ENCODE results near the gene EDARADD. TPM values are rescaled to one million over a fixed set of nuclear protein-coding genes. Genes with fewer than 3 reads are reported as not detected.
A peak's percentile ranks its signal among the peaks of the same experiment; 100 is the strongest.

Gene EDARADD
- polyA plus RNA-seq, 1 donor (not counting 4 experiments of a cell fraction or from before 2014, with no cell fraction given) = 12.3 TPM

DNA sequence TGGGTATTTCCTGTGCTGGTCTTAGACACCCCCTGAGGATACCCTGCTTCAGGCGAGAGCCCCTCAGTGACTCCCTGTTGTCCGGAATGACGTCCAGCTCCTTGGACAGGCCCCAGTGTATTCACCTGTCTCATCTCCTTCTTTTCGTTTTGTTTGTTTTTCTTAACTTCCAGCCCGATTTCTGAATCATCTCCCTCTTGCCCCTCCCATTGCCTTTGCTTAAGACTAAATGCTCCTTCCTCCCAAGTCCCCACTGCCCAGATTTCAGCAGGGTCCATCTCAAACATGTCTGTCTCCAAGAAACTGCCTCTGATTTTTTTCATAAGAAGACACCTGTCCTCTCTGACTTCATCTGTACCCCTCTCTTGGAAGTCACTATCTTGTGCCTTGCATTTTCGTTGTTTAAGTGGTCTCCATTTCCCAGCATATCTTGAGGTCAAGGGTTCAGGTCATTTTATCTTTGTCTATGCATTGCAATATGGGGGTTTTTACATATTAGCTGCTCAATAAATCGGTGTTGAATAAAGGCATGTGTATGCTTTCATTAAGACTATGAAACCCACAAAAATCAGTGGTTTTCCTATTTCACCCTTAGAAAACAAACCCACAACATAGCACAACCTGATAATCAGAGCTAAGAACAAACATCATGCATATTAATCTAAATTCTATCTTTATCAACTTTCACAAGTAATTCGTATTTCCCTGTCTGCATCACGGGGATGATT lies 71.3 kb downstream of the EDARADD start:
- Histone ChIP-seq H3K4me1 (ENCODE audit: control insufficient read depth, extremely low read depth, insufficient read depth, low read length) (peaks cover 22% of the 10 kb centered on the region), H3K9me3 (ENCODE audit: control insufficient read depth, low read depth, low read length) (no peaks in the 10 kb centered on the region), H3K27me3 (ENCODE audit: control insufficient read depth, extremely low read depth, insufficient read depth, low read length) (no peaks in the 10 kb centered on the region), H4K20me1 (ENCODE audit: control insufficient read depth, extremely low read depth, insufficient read depth, low read length) (no peaks in the 10 kb centered on the region), H3K9ac (ENCODE audit: control insufficient read depth, extremely low read depth, insufficient read depth, low read length) (no peak overlapping the region), H3K4me3 (ENCODE audit: control insufficient read depth in 2 of 3, extremely low read depth in 1 of 3, insufficient read depth in 2 of 3, low read depth in 1 of 3, low read length in 3 of 3) (peak overlapping the region in 2 of 3 experiments; percentile 0), H3K27ac (ENCODE audit: control insufficient read depth, insufficient read depth, low read length) (peak overlapping the region; percentile 74), H3K36me3 (ENCODE audit: control insufficient read depth in 2 of 2, extremely low read depth in 1 of 2, insufficient read depth in 2 of 2, low read length in 2 of 2) (no peaks in the 10 kb centered on the region), H3K79me2 (ENCODE audit: control insufficient read depth, insufficient read depth, low read length) (no peaks in the 10 kb centered on the region), H2AFZ (ENCODE audit: control insufficient read depth, low read length) (no peak overlapping the region), H3K9me1 (ENCODE audit: control insufficient read depth, extremely low read depth, insufficient read depth, low read length) (no peaks in the 10 kb centered on the region), H3K4me2 (ENCODE audit: control insufficient read depth, extremely low read depth, insufficient read depth, low read depth, low read length) (peak overlapping the region; percentile 42)
- FAIRE-seq (peak; percentile 60), DNase-seq (ENCODE audit: low read depth, low spot score) (no peak)
- dilution Hi-C loops (cut with MboI; ENCODE audit: extremely low pct_ligation_motif_present, low sequenced_read_pairs) = no loop called here
- TF ChIP-seq, protein P1, sequence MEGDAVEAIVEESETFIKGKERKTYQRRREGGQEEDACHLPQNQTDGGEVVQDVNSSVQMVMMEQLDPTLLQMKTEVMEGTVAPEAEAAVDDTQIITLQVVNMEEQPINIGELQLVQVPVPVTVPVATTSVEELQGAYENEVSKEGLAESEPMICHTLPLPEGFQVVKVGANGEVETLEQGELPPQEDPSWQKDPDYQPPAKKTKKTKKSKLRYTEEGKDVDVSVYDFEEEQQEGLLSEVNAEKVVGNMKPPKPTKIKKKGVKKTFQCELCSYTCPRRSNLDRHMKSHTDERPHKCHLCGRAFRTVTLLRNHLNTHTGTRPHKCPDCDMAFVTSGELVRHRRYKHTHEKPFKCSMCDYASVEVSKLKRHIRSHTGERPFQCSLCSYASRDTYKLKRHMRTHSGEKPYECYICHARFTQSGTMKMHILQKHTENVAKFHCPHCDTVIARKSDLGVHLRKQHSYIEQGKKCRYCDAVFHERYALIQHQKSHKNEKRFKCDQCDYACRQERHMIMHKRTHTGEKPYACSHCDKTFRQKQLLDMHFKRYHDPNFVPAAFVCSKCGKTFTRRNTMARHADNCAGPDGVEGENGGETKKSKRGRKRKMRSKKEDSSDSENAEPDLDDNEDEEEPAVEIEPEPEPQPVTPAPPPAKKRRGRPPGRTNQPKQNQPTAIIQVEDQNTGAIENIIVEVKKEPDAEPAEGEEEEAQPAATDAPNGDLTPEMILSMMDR (optimal IDR thresholded peaks at IDR 0.05 in 1 of 3, IDR thresholded peaks at IDR 0.05 in 1 of 3, conservative IDR thresholded peaks at IDR 0.05 in 1 of 3; ENCODE audit: extremely low read depth in 1 of 3, insufficient read depth in 2 of 3, low read length in 3 of 3) = no peak
- TF ChIP-seq EZH2 (IDR thresholded peaks at IDR 0.05; ENCODE audit: low read length) = no peak

DNA sequence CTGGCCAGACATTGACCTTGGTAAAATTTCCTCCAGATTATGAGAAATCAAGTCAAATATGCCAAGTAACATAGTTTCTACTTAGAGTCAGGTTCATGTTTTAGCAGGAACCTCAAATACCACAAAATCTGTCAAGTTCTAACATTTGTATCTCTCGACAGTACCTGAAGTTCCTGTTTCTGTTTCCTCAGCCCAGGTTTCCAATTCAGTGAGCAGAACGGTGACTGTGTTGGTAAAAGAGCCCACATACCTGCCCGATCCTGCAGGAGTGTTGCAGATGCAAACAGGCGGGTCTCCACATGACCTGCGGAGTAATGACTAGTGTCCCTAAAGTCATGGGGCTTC lies 71.8 kb downstream of the EDARADD start:
- dilution Hi-C loops (cut with MboI; ENCODE audit: extremely low pct_ligation_motif_present, low sequenced_read_pairs) = no loop called here
- FAIRE-seq = peak; percentile 91

More for the DNA sequence above, 71.8 kb downstream of the EDARADD start:
- peak overlapping the region; percentile 42 for H3K4me2 ChIP-seq (ENCODE audit: control insufficient read depth, extremely low read depth, insufficient read depth, low read depth, low read length)
- H3K9me3 ChIP-seq (ENCODE audit: control insufficient read depth, low read depth, low read length) = no peaks in the 10 kb centered on the region
- peak overlapping the region; percentile 49 for H3K9ac ChIP-seq (ENCODE audit: control insufficient read depth, extremely low read depth, insufficient read depth, low read length)
- no peak overlapping the region for H2AFZ ChIP-seq (ENCODE audit: control insufficient read depth, low read length)
- DNase-seq (ENCODE audit: low read depth, low spot score) = peak; percentile 83
- no peaks in the 10 kb centered on the region for H4K20me1 ChIP-seq (ENCODE audit: control insufficient read depth, extremely low read depth, insufficient read depth, low read length)
- H3K36me3 ChIP-seq (ENCODE audit: control insufficient read depth in 2 of 2, extremely low read depth in 1 of 2, insufficient read depth in 2 of 2, low read length in 2 of 2) = no peaks in the 10 kb centered on the region
- H3K4me3 ChIP-seq (ENCODE audit: control insufficient read depth in 2 of 3, extremely low read depth in 1 of 3, insufficient read depth in 2 of 3, low read depth in 1 of 3, low read length in 3 of 3) = no peak overlapping the region
- H3K9me1 ChIP-seq (ENCODE audit: control insufficient read depth, extremely low read depth, insufficient read depth, low read length) = no peaks in the 10 kb centered on the region
- H3K27me3 ChIP-seq (ENCODE audit: control insufficient read depth, extremely low read depth, insufficient read depth, low read length) = no peaks in the 10 kb centered on the region
- no peak for TF ChIP-seq EZH2 (IDR thresholded peaks at IDR 0.05; ENCODE audit: low read length)
- TF ChIP-seq, protein P1 (optimal IDR thresholded peaks at IDR 0.05 in 1 of 3, IDR thresholded peaks at IDR 0.05 in 1 of 3, conservative IDR thresholded peaks at IDR 0.05 in 1 of 3; ENCODE audit: extremely low read depth in 1 of 3, insufficient read depth in 2 of 3, low read length in 3 of 3) = no peak
- H3K27ac ChIP-seq (ENCODE audit: control insufficient read depth, insufficient read depth, low read length) = peak overlapping the region; percentile 74
- no peaks in the 10 kb centered on the region for H3K79me2 ChIP-seq (ENCODE audit: control insufficient read depth, insufficient read depth, low read length)
- peaks cover 22% of the 10 kb centered on the region for H3K4me1 ChIP-seq (ENCODE audit: control insufficient read depth, extremely low read depth, insufficient read depth, low read length)

Data from keratinocyte (primary cell).